ENCODE data around the gene MUTYH.
"Not testable (repeated sequence)": the region's sequence is repeated elsewhere in the genome, so short reads cannot be mapped to it uniquely, and the experiment has no call there.

Gene MUTYH

DNA sequence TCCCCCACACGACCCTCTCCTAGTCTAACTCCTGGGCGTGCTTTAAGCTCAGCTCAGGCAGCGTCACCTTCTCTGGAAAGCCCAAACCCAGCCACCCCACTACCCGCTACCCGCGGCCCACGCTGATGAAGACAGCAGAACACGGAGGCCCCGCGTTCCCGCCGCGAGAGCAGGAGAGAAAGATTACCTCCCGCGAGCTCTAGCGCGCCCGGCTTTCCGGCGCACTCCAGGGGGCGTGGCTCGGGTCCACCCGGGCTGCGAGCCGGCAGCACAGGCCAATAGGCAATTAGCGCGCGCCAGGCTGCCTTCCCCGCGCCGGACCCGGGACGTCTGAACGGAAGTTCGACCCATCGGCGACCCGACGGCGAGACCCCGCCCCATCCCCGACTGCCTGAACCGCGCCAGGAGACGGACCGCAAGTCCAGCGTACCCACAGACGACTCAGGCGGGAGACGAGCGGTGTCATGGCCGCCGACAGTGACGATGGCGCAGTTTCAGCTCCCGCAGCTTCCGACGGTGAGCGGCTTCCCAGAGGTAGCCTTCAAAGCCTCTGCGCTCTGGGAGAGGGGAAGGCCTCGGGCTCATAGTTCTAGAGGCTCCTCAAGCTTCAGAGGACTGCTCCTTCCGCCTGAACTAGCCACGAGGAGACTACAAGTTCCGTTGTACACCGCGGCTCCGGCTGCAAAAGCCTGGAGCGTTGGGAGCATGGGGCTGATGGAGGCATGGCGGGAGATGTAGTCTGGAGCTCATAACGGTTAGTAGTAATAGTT, at the start of gene MUTYH, which contains the start of gene TOE1:
Gene MUTYH (minus strand): TSS at position 652 of the 770 bp plus-strand sequence. CDS start 5,935 bp downstream, outside the sequence.
Gene TOE1 (plus strand): TSS at position 382 of the 770 bp plus-strand sequence. CDS start 83 bp downstream, at position 465.
- peak; percentile 90 for DNase-seq (ENCODE audit: low spot score)

- no peak for DNase-seq (ENCODE audit: low spot score)
Measured at GRCh38 chr1:45386219-45386618, 46.0 kb upstream of the MUTYH start.

- DNase-seq (ENCODE audit: low spot score) = no peak
Measured at GRCh38 chr1:45385302-45385701, 45.1 kb upstream of the MUTYH start.

DNA sequence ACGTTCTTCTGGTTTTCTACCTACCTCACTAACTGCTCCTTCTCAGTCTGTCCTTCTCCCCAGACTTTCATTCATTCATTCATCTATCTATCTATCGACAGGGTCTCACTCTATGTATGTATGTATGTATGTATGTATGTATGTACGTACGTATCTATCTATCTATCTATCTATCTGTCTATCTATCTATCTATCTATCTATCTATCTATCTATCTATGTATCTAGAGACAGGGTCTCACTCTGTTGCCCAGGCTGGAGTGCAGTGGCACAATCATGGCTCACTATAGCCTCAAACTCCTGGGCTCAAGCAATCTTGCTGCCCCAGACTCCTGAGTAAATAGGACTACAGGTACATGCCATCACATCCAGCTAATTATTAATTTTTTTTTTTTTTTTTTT, 44.0 kb upstream of the MUTYH start:
- not testable (repeated sequence) for DNase-seq (ENCODE audit: low spot score)

DNA sequence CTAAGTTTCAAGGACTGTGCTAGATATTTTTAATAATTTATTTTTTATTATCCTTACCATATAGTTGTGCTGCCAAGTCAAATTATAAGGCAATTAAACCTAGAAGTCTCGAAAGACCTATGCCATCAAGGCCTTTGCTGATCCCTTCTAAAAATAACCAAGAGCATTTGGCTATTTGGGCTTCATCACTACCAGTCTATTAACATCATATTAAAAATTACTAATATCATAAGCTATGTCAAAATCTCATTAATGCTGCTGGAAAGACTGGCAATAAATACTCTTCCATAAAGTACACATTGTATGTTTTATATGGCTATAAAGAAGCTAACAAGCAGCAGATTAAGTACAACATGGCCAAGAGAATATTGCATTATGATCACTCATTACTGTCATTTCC, 43.0 kb upstream of the MUTYH start:
- no peak for DNase-seq (ENCODE audit: low spot score)

GRCh38 chr1:45381243-45381642, 41.0 kb upstream of the MUTYH start:
- DNase-seq (ENCODE audit: low spot score) = no peak

DNA sequence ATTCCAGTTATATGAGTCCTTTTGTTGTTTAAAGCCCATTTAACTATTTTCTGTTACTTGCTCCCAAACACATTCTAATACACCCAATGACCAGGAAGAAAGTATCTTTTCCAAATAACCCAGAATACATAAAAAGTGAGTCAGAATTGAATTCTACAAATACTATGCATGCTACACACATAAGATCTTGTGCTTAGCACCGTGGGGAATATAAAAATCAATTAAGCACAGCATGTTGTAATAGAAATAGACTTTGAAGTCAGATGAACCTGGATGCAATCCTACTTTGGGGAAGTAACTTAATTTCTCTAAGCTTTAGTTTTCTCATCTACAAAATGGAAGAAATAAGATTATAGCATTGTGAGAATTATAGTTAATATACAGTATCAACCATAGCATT, 40.5 kb upstream of the MUTYH start:
- no peak for DNase-seq (ENCODE audit: low spot score)

DNA sequence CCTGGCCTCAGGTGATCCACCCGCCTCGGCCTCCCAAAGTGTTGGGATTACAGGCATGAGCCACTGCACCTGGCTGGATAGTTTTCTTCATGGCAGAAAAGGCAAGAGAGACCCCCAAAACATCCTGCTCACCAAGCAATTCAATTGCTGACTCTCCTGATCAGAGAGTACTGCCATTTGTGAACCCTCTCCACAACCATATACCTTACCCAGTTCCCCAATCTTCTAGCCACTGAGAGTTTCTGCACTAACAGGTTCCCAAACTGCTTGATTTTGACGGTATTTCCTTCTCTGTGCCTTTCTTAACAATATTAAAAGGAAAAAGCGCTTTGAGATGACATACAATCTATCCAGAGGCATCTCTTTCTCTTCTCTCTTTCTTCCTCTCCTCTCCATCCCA, 39.9 kb upstream of the MUTYH start:
- no peak for DNase-seq (ENCODE audit: low spot score)

GRCh38 chr1:45379524-45379923, 39.3 kb upstream of the MUTYH start:
- no peak for DNase-seq (ENCODE audit: low spot score)

- DNase-seq (ENCODE audit: low spot score) = no peak
Measured at GRCh38 chr1:45378184-45378583, 37.9 kb upstream of the MUTYH start.

DNA sequence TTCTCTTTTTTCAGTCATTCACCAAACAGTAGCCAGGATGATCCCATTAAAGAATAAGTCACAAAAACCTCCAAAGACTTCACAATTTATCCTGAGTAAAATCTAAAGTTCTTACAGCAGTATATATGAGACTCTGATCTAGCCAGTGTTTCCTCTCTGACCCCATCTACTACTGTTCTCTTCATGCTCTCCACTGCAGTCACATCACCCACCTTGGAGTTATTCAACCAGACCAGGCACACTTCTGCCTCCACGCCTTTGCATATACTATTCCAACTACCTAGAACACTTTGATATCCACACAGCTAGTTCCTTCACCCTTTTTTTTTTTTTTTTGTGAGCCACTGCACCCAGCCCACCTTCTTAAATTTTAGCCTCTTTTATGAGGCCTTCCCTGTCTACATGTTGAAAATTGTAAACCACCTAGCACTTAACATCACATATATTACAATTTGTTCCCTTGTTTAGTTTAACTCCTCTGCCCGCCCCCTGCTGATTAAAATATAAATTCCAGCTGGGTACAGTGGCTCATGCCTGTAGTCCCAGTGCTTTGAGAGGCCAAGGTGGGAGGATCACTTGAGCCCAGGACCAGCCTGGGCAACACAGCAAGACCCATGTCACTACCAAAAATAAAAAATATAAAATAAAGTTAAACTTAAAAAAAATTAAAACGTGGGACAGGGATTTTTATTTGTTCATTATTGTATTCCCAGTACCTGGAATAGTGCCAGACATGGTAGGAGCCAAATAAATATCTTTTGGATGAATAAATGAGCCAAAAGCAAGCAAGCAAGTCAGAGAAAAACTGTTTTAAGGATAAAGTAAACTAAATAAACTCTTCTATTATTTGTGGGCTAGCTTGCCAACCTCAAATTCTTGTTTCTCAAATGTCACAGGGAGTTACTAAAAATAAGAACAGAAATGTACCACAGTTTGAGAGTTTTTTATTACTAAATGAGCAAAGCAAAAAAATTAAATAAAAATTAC, 35.2 kb upstream of the MUTYH start:
- no peak for DNase-seq (ENCODE audit: low spot score)

- no peak for DNase-seq (ENCODE audit: low spot score)
Measured at GRCh38 chr1:45373573-45373972, 33.3 kb upstream of the MUTYH start.

DNA sequence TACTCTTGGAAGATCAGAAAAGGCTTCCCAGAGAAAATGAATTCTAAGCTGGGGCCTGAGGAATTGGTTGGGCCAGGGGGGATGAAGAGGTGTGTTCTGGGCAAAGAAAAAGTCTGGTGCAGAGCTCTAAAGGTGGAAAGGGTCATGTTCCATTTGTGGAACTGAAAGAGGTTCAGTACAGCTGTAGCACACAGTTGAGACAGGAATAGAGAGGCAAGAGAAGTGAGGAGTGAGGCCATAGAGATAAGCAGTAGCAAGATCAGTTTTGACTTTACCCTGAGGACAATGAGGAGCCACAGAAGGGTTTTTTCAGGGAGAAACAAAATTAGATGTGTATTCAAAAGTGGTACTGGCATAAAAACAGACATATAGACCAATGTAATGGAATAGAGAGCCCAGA, 30.3 kb upstream of the MUTYH start:
- DNase-seq (ENCODE audit: low spot score) = no peak

- DNase-seq (ENCODE audit: low spot score) = no peak
Measured at GRCh38 chr1:45365051-45365450, 24.8 kb upstream of the MUTYH start.

GRCh38 chr1:45364294-45364693, 24.1 kb upstream of the MUTYH start:
- DNase-seq (ENCODE audit: low spot score) = no peak

GRCh38 chr1:45360981-45361380, 20.7 kb upstream of the MUTYH start:
- not testable (repeated sequence) for DNase-seq (ENCODE audit: low spot score)

DNA sequence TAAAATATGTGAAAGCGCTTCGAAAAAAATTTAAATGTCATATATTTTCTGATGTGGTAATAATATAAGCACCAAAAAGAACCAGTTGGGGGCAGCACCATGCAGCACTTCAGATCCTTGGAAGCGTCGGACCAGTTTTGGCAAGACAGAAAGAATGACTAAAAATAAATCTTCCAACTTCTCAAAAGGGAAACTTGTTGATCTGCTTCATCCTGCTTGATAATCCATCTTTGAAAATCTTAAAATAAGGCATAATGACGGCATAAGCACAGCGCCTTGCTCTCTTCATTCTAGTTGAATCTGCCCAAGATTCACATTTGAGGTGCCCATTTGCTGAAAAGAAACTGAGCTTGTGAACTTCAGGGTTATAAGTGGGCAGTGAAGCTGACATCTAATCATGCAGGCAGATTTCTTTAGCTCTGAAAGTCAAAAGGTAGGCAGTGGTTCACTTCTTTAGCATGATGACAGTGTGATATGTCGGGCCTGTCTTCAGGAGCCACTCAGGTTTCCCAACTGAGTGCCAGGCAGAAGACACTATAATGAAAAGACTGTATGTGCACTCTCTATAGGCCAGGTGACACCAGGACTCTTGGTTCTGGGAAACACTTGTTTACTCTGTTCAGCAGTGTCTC, 19.8 kb upstream of the MUTYH start:
- peak; percentile 50 for DNase-seq (ENCODE audit: low spot score)

DNA sequence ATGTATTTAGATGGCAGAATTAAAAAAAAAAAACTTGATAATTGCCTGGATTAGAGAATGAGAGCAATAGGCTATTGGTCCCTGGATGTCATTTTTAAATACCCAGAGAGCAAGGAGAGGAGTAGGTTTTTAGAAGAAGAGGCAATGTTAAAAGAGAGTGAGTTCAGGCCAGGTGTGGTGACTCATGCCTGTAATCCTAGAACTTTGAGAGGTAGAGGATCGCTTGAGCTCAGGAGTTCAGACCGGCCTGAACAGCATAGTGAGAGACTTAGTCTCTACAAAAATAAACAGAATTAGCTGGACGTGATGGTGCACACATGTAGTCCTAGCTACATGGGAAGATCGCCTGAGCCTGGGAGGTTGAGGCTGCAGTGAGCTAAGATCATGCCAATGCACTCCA, 15.9 kb upstream of the MUTYH start:
- DNase-seq (ENCODE audit: low spot score) = no peak

DNA sequence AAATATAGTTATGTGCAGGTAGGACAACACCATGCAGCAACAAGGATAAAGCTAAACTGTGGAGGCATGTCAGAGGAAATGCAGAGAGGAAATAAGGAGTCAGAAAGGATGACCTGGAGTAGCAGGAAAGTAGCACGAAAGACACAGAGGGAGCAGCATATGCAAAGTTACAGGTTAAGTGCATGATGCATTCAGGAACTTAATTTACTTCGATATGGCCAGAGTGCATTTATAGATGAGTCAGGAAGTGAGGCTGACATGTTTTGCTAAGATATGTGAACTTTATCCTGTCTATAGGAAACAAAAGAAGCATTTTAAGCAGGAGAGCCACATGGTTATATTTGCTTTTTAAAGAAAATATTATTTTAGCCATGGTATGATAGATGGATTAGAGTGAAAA, 15.4 kb upstream of the MUTYH start:
- no peak for DNase-seq (ENCODE audit: low spot score)

- no peak for DNase-seq (ENCODE audit: low spot score)
Measured at GRCh38 chr1:45354838-45355237, 14.6 kb upstream of the MUTYH start.

DNA sequence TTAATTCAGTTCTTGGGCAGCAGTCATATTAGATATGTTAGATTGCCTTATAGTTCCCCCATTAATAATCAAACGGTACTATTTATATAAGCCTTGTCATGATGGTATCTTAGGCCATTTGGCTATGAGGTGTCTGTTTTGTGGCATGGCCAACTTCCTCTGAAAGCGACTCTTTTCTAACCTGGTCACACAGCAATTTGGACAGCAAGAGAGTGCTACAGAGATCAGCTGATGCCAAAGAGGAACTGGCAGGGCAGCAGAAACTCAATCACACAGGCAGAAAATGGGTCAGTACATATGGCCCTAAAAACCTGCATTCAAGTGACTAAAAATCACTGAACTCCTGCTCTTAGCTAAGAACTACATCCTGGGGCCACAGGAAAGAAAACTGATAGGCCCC, 13.4 kb upstream of the MUTYH start:
- no peak for DNase-seq (ENCODE audit: low spot score)

DNA sequence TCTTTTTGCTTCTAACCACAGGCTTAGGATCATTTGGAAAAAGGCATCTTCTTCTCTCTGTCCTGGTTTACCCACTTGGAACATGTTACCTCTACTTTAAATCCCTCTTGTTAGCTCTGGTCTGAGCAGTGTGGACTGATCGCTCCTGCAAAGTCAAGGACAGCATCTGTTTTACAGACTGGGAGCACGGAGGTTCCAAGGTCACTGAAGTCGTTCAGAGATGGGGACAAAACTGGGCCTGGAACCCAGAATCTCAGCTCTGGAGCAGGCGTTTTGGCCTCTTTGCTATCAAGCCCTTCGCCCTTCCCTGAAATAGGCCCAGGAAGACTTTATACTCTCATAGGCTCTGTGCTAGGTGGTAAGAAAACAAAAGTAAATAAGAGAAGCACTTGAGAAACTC, 11.3 kb upstream of the MUTYH start:
- no peak for DNase-seq (ENCODE audit: low spot score)
